ENCODE results near the gene OTOP2. TPM values are rescaled to one million over a fixed set of nuclear protein-coding genes. Genes with fewer than 3 reads are reported as not detected.

Gene OTOP2, protein sequence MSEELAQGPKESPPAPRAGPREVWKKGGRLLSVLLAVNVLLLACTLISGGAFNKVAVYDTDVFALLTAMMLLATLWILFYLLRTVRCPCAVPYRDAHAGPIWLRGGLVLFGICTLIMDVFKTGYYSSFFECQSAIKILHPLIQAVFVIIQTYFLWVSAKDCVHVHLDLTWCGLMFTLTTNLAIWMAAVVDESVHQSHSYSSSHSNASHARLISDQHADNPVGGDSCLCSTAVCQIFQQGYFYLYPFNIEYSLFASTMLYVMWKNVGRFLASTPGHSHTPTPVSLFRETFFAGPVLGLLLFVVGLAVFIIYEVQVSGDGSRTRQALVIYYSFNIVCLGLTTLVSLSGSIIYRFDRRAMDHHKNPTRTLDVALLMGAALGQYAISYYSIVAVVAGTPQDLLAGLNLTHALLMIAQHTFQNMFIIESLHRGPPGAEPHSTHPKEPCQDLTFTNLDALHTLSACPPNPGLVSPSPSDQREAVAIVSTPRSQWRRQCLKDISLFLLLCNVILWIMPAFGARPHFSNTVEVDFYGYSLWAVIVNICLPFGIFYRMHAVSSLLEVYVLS
- total RNA-seq (not detected), polyA plus RNA-seq (not detected)
- long read RNA-seq, donor 1 = 0 reads
- long read RNA-seq, donor 2 = 0 reads

DNA sequence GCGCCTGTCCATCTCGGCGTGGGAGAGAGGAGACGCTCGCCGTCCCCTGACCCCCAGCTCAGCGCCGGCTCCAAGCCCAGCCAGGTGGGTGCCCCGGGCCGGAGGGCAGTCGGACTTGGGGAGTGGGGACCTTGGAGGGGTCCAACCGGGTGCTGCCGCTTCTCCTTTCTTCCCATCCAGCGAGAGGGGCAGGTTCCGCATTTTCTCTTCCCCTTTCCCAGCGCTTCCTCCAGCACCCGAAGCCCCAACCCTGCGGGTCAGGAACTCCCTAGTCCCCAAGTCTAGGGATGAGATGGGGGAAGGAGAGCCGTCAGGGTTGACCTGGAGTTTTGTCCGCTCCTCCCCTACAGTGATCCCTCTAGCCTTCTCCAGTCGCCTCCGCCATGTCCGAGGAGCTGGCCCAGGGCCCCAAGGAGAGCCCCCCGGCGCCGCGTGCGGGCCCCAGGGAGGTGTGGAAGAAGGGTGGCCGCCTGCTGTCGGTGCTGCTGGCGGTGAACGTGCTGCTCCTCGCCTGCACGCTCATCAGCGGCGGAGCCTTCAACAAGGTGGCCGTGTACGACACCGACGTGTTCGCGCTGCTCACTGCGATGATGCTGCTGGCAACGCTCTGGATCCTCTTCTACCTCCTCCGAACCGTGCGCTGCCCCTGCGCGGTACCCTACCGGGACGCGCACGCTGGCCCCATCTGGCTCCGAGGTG lies at the start of gene OTOP2:
Gene OTOP2, plus strand, starts transcription at position 24 of the 699 bp plus-strand sequence. Its CDS starts 360 bp downstream, at position 384.
- Histone ChIP-seq H3K27me3 (ENCODE audit: insufficient read depth in 3 of 3, low read length in 2 of 3) (peaks cover 0 to 84% (median 25%) of the 10 kb centered on the region in 3 donors), H3K4me1 (peaks cover 14% of the 10 kb centered on the region), H3K27ac (no peak within 1 kb of the TSS), H3K4me3 (peak within 1 kb of the TSS; percentile 54), H3K36me3 (ENCODE audit: insufficient read depth in 1 of 2, low read depth in 1 of 2) (no peaks in the 10 kb centered on the region), H3K9me3 (no peaks in the 10 kb centered on the region)
- TF ChIP-seq, protein P1, sequence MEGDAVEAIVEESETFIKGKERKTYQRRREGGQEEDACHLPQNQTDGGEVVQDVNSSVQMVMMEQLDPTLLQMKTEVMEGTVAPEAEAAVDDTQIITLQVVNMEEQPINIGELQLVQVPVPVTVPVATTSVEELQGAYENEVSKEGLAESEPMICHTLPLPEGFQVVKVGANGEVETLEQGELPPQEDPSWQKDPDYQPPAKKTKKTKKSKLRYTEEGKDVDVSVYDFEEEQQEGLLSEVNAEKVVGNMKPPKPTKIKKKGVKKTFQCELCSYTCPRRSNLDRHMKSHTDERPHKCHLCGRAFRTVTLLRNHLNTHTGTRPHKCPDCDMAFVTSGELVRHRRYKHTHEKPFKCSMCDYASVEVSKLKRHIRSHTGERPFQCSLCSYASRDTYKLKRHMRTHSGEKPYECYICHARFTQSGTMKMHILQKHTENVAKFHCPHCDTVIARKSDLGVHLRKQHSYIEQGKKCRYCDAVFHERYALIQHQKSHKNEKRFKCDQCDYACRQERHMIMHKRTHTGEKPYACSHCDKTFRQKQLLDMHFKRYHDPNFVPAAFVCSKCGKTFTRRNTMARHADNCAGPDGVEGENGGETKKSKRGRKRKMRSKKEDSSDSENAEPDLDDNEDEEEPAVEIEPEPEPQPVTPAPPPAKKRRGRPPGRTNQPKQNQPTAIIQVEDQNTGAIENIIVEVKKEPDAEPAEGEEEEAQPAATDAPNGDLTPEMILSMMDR (IDR thresholded peaks at IDR 0.05) = no peak
- WGBS, 3 donors = 1 to 3% (median 3%) methylated on average over 52 to 54 of the region's 54 CpGs
- intact Hi-C loops (cut with DNase I) = no loop called here
- DNase-seq = no peak
- no peak for ATAC-seq

DNA sequence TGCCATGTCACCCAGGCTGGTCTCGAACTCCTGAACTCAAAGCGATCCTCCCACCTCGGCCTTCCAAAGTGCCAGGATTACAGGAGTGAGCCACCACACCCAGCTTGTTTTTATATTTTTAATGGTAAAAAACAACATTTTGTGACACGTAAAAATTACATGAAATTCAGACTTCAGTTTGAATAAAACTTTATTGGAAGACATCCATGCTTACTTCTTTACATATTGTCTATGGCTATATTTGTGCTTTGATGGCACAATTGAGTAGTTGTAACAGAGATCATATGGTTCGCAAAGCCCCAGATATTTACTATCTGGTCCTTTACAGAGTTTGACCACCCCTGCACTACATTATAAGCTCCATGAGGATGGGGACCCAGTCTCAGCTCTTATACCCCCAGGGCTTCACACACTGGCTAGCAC lies 49.4 kb upstream of the OTOP2 start:
- TF ChIP-seq, protein P1 (IDR thresholded peaks at IDR 0.05) = no peak
- peaks cover 7% of the 10 kb centered on the region for H3K4me1 ChIP-seq
- no peaks in the 10 kb centered on the region for H3K36me3 ChIP-seq (ENCODE audit: insufficient read depth in 1 of 2, low read depth in 1 of 2)
- intact Hi-C loops (cut with DNase I) = no loop called here
- H3K9me3 ChIP-seq = no peaks in the 10 kb centered on the region
- H3K27ac ChIP-seq = no peak overlapping the region
- peaks cover 0 to 4% (median 0%) of the 10 kb centered on the region in 3 donors for H3K27me3 ChIP-seq (ENCODE audit: insufficient read depth in 3 of 3, low read length in 2 of 3)
- 96 to 99% (median 97%) methylated on average over 5 of the region's 5 CpGs for WGBS, 3 donors
- no peak for ATAC-seq
- H3K4me3 ChIP-seq = peak overlapping the region; percentile 83
- no peak for DNase-seq

DNA sequence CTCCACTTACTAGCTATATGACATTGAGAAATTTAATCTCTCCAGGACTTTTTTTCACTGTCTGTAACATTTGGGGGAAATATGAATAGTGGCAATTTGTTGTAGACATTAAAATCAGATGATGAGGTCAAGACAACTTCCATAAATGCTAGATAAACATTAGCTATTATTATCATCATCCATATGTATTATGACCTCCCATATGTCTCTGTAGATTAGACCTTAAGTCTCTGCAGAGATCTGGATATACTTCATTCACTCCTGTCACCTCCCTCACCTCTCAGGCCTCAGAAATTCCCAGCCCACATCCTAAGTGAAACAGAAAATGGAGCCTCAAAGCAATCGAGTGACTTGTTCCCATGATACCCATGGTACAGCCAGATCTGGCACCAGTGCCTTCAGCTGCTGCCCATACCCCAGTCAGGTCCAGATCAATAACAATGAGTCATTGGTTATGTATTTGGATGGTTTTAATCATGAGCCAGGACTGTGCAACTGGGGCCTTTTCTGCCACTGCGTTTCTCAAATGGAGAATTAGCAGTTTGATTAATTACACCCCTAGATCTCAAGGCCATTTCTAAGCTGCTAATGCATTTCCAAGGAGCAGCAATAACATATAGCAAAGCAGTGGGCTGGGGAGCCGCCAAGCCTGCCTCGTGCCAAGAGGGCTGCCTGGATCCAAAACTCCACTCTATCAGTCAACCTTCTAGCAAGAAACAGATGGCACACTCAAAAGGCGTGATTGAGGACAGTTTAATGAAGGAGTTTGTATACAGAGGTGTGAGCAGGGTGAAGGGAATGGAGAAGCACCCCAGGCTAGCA lies 48.7 kb upstream of the OTOP2 start:
- no peaks in the 10 kb centered on the region for H3K36me3 ChIP-seq (ENCODE audit: insufficient read depth in 1 of 2, low read depth in 1 of 2)
- peaks cover 7% of the 10 kb centered on the region for H3K4me1 ChIP-seq
- ATAC-seq = no peak
- H3K9me3 ChIP-seq = no peaks in the 10 kb centered on the region
- H3K27ac ChIP-seq = no peak overlapping the region
- peaks cover 0 to 4% (median 0%) of the 10 kb centered on the region in 3 donors for H3K27me3 ChIP-seq (ENCODE audit: insufficient read depth in 3 of 3, low read length in 2 of 3)
- no peak for DNase-seq
- H3K4me3 ChIP-seq = no peak overlapping the region
- intact Hi-C loops (cut with DNase I) = no loop called here
- WGBS, 3 donors = 43 to 47% (median 45%) methylated on average over 5 of the region's 5 CpGs
- TF ChIP-seq, protein P1 (IDR thresholded peaks at IDR 0.05) = no peak

DNA sequence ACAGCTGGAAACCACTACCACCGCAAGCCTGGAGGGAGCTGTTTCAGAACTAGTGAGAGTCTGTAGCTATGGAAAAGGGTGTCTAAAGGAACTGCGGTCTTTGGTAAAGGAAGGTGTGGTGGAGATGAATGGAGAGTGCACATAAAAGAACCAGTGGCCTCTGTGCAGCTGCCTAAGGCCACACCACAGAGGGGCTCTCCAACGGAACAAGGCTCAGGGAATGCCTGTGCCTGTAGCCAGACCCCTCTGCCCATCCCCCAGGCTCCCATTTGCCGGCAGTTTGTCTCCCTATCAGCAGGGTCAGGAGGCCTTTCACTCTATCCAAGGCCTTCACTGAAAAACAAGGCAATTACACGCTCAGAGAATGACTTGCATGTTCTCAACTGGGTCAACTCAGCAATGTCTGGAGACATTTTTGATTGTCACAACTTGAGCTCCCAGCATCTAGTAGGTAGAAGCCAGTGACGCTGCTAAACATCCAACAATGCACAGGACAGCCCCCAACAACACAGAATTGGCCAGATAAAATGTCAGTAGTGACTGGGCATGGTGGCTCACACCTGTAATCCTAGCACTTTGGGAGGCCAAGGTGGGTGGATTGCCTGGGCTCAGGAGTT lies 48.0 kb upstream of the OTOP2 start:
- no peak for DNase-seq

More for the DNA sequence above, 48.0 kb upstream of the OTOP2 start:
- Histone ChIP-seq H3K4me1 (peaks cover 7% of the 10 kb centered on the region), H3K4me3 (no peak overlapping the region), H3K9me3 (no peaks in the 10 kb centered on the region), H3K27me3 (ENCODE audit: insufficient read depth in 3 of 3, low read length in 2 of 3) (peaks cover 0 to 4% (median 0%) of the 10 kb centered on the region in 3 donors), H3K36me3 (ENCODE audit: insufficient read depth in 1 of 2, low read depth in 1 of 2) (no peaks in the 10 kb centered on the region), H3K27ac (no peak overlapping the region)
- no peak for ATAC-seq
- WGBS, 3 donors = 37 to 47% (median 44%) methylated on average over 6 of the region's 6 CpGs
- intact Hi-C loops (cut with DNase I) = no loop called here
- TF ChIP-seq, protein P1 (IDR thresholded peaks at IDR 0.05) = no peak

All from psoas muscle (tissue), 8 donors.